ENCODE results near the gene C1QL4. TPM values are rescaled to one million over a fixed set of nuclear protein-coding genes. Genes with fewer than 3 reads are reported as not detected.
A peak's percentile ranks its signal among the peaks of the same experiment; 100 is the strongest.
"Not testable (repeated sequence)": the region's sequence is repeated elsewhere in the genome, so short reads cannot be mapped to it uniquely, and the experiment has no call there.

C1QL4 gene
- polyA plus RNA-seq, 4 donors, result 1.1 to 1.9 (median 1.4) TPM

DNA sequence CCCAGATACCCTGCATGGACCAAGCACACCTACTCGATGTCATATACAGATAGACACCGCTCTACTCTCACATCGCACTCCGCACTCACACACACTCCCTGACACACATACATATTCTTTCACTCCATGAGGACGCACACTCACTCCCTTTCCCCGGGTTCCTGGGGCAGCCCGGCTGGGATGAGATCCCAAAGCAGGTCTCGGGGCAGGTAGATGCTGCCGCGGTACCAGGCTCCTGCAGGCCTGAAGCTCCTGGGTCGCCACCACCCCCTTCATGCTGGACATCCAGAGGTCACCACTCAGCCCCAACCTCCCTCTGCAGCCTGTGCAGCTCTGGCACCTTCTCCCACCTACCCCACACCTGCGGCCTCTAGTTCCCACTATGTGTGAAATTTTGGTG lies 2.3 kb downstream of the C1QL4 start:
- no peak for DNase-seq (ENCODE audit: low read depth in 4 of 4, low spot score in 3 of 4)

- DNase-seq (ENCODE audit: low read depth in 4 of 4, low spot score in 3 of 4), result no peak
Measured at GRCh38 chr12:49334226-49334625, 2.8 kb downstream of the C1QL4 start.

- DNase-seq (ENCODE audit: low read depth in 4 of 4, low spot score in 3 of 4), result not testable (repeated sequence)
Measured at GRCh38 chr12:49333778-49334177, 3.2 kb downstream of the C1QL4 start.

DNA sequence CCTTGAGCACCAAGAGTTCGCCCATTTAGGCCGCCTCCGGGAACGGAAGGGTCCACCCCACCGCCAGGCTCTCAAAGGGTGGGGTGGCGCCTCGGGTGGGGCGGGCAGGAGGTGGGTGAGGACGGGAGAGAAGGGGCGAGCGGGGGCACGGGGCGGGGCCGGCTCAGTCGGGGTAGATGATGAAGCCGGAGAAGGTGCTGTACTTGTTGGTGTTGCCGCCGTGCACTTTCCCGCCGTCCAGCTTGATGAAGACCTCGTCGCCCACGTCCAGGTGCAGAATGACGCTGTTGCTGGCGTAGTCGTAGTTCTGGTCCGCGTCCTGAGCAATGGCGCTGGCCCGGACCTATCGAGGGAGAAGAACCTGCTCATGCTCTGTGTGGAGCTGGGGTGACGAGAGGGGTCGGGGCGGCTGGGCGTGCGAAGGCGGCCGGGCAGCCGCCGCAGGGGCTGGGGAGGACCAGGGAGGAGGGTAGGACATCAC lies 4.1 kb downstream of the C1QL4 start:
- DNase-seq (ENCODE audit: low read depth in 4 of 4, low spot score in 3 of 4), result no peak

GRCh38 chr12:49332441-49332861 lies 4.5 kb downstream of the C1QL4 start:
- DNase-seq (ENCODE audit: low read depth in 4 of 4, low spot score in 3 of 4), result no peak

DNA sequence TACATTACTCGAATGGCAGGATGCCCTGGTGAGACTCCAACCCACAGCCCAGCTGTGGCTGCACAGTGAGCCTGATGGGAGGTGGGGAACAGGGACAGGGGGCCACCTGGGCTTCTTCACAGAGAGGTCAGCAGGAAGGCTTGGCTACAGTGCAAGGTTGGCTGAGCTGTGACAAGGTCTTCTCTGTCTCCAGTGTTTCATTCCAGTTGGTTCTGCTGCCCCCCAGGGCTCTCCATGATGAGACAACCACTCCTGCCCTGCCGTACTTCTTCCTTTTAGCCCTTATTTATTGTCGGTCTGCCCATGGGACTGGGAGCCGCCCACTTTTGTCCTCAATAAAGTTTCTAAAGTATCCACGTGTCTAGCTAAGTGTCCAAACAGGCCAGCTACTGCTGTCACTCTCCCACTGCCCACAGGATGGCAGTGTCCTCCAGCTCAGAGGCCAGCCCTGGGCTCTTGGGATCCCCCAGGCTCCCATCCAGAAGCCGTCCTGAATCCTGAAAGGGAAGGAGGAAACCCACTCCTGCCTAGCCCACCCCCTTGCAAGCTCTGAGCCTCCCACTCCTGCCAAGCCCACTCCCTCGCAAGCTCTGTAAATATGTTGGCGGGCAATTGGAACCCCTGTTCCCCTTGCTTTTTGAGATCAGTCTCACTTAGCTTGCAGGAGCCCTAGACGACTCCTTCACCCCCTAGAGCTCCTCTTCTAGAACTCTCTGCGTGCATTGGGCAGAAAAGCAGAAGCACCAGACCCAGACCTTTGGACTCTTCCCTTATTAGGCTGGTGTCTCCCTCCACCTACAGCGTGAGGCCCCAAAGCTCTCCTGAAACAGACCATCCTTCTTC lies 5.4 kb downstream of the C1QL4 start:
- peak in 1 of 4 donors; percentile 66 for DNase-seq (ENCODE audit: low read depth in 4 of 4, low spot score in 3 of 4)

DNA sequence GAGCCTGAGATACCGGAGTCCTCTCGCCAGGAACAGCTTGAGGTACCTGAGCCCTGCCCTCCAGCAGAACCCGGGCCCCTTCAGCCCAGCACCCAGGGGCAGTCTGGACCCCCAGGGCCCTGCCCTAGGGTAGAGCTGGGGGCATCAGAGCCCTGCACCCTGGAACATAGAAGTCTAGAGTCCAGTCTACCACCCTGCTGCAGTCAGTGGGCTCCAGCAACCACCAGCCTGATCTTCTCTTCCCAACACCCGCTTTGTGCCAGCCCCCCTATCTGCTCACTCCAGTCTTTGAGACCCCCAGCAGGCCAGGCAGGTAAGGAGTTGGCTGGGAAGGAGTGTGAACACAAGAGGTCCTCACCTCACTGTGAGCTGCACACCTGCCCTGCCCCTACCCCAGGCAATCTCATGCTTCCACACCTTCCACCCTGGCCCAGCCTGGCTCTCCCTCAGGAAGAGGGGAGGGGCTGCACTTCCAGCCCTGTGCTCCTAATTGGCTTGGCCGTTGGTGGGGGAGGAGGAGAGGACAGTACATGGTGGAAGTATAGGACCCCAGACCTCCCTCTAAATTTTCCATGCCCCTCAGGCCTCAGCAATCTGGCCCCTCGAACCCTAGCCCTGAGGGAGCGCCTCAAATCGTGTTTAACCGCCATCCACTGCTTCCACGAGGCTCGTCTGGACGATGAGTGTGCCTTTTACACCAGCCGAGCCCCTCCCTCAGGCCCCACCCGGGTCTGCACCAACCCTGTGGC lies 6.2 kb downstream of the C1QL4 start:
- DNase-seq (ENCODE audit: low read depth in 4 of 4, low spot score in 3 of 4), result no peak

DNA sequence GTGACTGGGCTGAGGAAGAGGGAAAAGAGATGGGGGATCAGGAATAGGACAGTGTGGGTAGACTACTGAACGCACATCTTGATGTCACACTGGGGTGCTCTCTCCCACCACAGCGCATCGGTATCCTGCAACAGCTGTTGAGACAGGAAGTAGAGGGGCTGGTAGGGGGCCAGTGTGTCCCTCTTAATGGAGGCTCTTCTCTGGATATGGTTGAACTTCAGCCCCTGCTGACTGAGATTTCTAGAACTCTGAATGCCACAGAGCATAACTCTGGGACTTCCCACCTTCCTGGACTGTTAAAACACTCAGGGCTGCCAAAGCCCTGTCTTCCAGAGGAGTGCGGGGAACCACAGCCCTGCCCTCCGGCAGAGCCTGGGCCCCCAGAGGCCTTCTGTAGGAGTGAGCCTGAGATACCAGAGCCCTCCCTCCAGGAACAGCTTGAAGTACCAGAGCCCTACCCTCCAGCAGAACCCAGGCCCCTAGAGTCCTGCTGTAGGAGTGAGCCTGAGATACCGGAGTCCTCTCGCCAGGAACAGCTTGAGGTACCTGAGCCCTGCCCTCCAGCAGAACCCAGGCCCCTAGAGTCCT lies 6.9 kb downstream of the C1QL4 start:
- no peak for DNase-seq (ENCODE audit: low read depth in 4 of 4, low spot score in 3 of 4)

DNA sequence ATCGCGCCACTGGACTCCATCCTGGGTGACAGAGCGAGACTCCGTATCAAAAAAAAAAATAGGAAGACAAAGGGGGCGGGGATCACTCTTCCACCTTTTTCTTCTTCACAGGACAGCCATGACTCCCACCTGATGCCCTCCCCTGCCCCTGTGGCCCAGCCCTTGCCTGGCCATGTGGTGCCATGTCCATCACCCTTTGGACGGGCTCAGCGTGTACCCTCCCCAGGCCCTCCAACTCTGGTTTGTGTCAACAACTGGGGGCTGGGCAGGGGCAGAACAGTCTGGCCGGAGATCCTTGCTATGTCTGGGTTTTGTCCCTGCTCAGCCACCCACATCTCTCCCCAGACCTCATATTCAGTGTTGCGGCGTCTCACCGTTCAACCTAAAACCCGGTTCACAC lies 8.2 kb downstream of the C1QL4 start:
- no peak for DNase-seq (ENCODE audit: low read depth in 4 of 4, low spot score in 3 of 4)

DNA sequence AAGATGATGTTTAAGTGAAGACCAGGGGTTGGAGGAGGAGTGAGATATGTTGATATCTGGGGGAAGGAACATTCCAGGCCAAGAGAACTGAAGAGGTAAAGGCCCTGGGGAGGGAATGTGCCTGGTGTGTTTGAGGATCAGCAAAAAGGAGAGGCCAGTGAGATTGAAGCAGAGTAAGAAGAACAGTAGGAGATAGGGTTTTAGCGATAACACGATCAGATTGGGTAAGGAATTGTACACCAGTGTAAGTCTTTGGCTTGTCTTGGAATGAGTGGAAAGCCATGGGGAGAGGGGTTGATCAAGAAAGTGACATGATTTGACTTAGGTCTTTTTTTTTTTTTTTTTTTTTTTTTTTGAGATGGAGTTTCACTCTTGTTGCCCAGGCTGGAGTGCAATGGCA lies 9.1 kb downstream of the C1QL4 start:
- DNase-seq (ENCODE audit: low read depth in 4 of 4, low spot score in 3 of 4), result no peak

- no peak for DNase-seq (ENCODE audit: low read depth in 4 of 4, low spot score in 3 of 4)
Measured at GRCh38 chr12:49327368-49327767, 9.6 kb downstream of the C1QL4 start.

DNA sequence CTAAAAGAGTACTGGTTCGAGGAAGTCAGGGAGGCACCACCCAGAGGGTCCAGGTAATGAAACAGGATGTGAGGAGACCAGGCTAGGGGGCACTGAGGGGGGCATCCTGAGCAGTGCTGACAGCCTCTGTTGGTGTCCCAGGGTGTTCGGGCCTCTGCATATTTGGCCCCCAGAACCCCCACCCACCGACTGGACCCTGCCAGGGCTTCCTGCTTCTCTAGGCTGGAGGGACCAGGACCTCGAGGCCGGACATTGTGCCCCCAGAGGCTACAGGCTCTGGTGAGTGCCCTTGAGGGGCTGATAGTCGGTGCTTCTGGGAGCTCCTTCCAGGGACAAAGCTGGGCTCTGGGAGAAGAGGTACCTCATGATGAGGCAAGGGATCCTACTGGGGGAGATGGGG lies 11.4 kb downstream of the C1QL4 start:
- no peak for DNase-seq (ENCODE audit: low read depth in 4 of 4, low spot score in 3 of 4)

- no peak for DNase-seq (ENCODE audit: low read depth in 4 of 4, low spot score in 3 of 4)
Measured at GRCh38 chr12:49323524-49324097, 13.4 kb downstream of the C1QL4 start.

- DNase-seq (ENCODE audit: low read depth in 4 of 4, low spot score in 3 of 4), result peak; percentile 98 to 99 (median 98)
Measured at GRCh38 chr12:49322708-49323523, 14.1 kb downstream of the C1QL4 start, which contains the start of gene TROAP. TSS of gene TROAP (plus strand) at chr12:49323255. CDS start at chr12:49323609, 354 bp downstream.

DNA sequence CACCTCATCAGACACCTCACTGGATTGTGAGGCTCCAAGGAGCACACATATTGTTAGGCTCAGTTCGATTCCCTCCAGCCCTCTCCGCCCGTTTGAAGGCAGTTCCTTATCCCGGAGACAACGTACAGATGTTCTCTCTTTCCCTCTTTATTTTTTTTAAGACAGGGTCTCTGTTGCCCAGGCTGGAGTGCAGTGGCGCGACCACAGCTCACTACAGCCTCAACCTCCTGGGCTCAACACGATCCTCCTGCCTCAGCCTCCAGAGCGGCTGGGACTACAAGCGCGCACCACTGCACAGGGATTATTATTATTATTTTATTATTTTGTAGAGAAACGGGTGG lies 14.7 kb downstream of the C1QL4 start:
- no peak for DNase-seq (ENCODE audit: low read depth in 4 of 4, low spot score in 3 of 4)

GRCh38 chr12:49320411-49321103 lies 16.4 kb downstream of the C1QL4 start:
- not testable (repeated sequence) for DNase-seq (ENCODE audit: low read depth in 4 of 4, low spot score in 3 of 4)

- not testable (repeated sequence) for DNase-seq (ENCODE audit: low read depth in 4 of 4, low spot score in 3 of 4)
Measured at GRCh38 chr12:49317118-49317517, 19.9 kb downstream of the C1QL4 start.

DNA sequence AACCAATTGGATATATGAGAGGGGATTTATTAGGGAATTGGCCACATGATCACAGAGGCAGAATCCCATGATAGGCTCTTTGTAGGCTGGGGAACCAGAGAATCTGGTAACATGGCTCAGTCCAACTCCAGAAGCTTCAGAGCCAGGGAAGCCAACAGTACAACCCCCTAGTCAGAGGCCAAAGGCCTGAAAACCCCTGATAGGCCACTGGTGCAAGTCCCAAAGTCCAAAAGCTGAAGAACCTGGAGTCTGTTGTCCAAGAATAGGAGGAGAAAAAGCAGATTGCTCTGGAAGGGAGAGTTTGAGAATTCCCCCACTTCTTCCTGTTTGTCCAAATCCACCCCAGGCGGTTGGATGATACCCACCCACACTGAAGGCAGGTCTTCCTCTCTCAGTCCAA lies 22.2 kb downstream of the C1QL4 start:
- no peak for DNase-seq (ENCODE audit: low read depth in 4 of 4, low spot score in 3 of 4)

- not testable (repeated sequence) for DNase-seq (ENCODE audit: low read depth in 4 of 4, low spot score in 3 of 4)
Measured at GRCh38 chr12:49310451-49311000, 26.5 kb downstream of the C1QL4 start.

Data from right renal pelvis (tissue), 4 donors.